Chondrocyte (in vitro differentiated cells): ENCODE data around the gene RRAS2. TPM values are rescaled to one million over a fixed set of nuclear protein-coding genes. Genes with fewer than 3 reads are reported as not detected.
"Not testable (repeated sequence)": the region's sequence is repeated elsewhere in the genome, so short reads cannot be mapped to it uniquely, and the experiment has no call there.

Source experiments
- DNase-seq: peaks from one replicate; pipeline ENCODE4 v3.0.0; 2021; ENCODE audit warnings: mixed read lengths, low spot score
- H3K27ac Mint-ChIP-seq: one replicate; pipeline ENCODE4 v1.8.0; 2021; ENCODE audit warnings: mild to moderate bottlenecking, moderate library complexity, mixed read lengths; ENCODE audit not compliant: unreplicated experiment
- H3K27me3 Mint-ChIP-seq: 2 replicates; pipeline ENCODE4 v1.8.0; 2021; ENCODE audit warnings: low read depth, mixed read lengths
- H3K36me3 Mint-ChIP-seq: 2 replicates; pipeline ENCODE4 v1.8.0; 2021; ENCODE audit warnings: low read depth, mixed read lengths
- H3K4me1 Mint-ChIP-seq: 2 replicates; pipeline ENCODE4 v1.8.0; 2021; ENCODE audit warnings: low read depth, mild to moderate bottlenecking, mixed read lengths
- H3K4me3 Mint-ChIP-seq: one replicate; pipeline ENCODE4 v1.8.0; 2021; ENCODE audit warnings: mild to moderate bottlenecking, moderate library complexity, mixed read lengths; ENCODE audit not compliant: unreplicated experiment
- H3K9me3 Mint-ChIP-seq: 2 replicates; pipeline ENCODE4 v1.8.0; 2021; ENCODE audit warnings: low read depth, mixed read lengths
- total RNA-seq: library from RNA; stranded (reverse); gene quantifications from 3 replicates; pipeline ENCODE4 v1.2.1, GENCODE V29; 2021
- TF ChIP-seq, protein P1 (sequence below): fragments of 200-600 bp; sonication (generic); IDR thresholded peaks from 2 replicates; pipeline ENCODE4 v1.5.0; 2021; ENCODE audit warnings: antibody characterized with exemption, mild to moderate bottlenecking, moderate library complexity

RRAS2 gene
- total RNA-seq, 1 donor from 2014 or later: 74.1 TPM

DNA sequence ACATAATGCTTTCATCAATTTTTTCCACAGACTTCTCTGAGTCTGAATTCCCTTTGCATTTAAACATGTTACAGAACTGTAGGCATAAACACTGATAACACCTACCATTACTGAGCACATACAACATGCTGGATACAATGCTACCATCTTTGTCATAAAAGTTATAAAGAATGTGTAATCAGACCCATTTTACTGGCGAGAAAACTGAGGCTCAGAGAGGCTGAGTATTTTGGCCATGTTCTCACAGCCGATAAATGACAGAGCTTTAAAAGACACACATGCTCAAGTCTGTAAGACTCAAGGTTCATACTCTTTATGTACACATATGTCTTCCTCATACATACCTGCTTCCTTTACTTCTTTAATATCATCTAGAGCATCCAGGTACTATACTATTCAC, 2.6 kb downstream of the RRAS2 start:
- H3K9me3 Mint-ChIP-seq: no peaks in the 10 kb centered on the region
- H3K36me3 Mint-ChIP-seq: no peaks in the 10 kb centered on the region
- H3K4me1 Mint-ChIP-seq: peaks cover 43% of the 10 kb centered on the region
- no peak for DNase-seq
- H3K27ac Mint-ChIP-seq: no peak overlapping the region
- peak overlapping the region; percentile 24 for H3K4me3 Mint-ChIP-seq
- TF ChIP-seq, protein P1, sequence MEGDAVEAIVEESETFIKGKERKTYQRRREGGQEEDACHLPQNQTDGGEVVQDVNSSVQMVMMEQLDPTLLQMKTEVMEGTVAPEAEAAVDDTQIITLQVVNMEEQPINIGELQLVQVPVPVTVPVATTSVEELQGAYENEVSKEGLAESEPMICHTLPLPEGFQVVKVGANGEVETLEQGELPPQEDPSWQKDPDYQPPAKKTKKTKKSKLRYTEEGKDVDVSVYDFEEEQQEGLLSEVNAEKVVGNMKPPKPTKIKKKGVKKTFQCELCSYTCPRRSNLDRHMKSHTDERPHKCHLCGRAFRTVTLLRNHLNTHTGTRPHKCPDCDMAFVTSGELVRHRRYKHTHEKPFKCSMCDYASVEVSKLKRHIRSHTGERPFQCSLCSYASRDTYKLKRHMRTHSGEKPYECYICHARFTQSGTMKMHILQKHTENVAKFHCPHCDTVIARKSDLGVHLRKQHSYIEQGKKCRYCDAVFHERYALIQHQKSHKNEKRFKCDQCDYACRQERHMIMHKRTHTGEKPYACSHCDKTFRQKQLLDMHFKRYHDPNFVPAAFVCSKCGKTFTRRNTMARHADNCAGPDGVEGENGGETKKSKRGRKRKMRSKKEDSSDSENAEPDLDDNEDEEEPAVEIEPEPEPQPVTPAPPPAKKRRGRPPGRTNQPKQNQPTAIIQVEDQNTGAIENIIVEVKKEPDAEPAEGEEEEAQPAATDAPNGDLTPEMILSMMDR: no peak
- no peaks in the 10 kb centered on the region for H3K27me3 Mint-ChIP-seq

DNA sequence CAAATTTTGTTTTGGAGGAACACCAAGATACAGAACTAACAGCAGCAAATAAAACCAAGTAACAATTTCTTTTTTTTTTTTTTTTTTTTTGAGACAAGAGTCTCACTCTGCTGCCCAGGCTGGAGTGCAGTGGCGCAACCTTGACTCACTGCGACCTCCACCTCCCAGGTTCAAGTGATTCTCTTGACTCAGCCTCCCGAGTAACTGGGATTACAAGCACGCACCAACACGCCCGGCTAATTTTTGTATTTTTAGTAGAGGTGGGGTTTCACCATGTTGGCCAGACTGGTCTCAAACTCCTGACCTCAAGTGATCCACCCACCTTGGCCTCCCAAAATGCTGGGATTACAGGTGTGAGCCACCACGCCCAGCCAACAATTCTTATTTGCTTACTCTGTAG, 4.4 kb downstream of the RRAS2 start:
- not testable (repeated sequence) for H3K4me3 Mint-ChIP-seq, H3K9me3 Mint-ChIP-seq, DNase-seq, H3K36me3 Mint-ChIP-seq, H3K27me3 Mint-ChIP-seq
- Mint-ChIP-seq H3K4me1 (peaks cover 45% of the 10 kb centered on the region), H3K27ac (peak overlapping the region; percentile 42)

- Mint-ChIP-seq H3K4me1 (peaks cover 33% of the 10 kb centered on the region), H3K27ac (no peak overlapping the region), H3K4me3 (no peak overlapping the region), H3K36me3 (peaks cover 7% of the 10 kb centered on the region), H3K9me3 (peaks cover 6% of the 10 kb centered on the region), H3K27me3 (no peaks in the 10 kb centered on the region)
- no peak for DNase-seq
- TF ChIP-seq, protein P1: no peak
These were observed 8.2 kb downstream of the RRAS2 start for GRCh38 chr11:14350716-14351238.

DNA sequence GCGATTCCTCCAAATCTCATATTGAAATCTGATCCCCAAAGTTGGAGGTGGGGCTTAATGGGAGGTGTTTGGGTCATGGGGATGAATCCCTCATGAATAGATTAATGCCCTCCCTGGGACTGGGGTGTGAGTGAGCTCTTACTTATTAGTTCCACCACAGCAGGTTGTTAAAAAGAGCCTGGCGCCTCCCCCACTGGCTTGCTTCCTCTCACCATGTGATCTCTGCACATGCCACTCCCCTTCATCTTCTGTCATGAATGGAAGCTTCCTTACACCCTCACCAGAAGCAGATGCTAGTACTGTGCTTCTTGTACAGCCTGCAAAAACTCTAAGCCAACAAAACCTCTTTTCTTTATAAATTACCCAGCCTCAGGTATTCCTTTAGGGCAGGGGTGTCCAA, 8.8 kb downstream of the RRAS2 start:
- H3K36me3 Mint-ChIP-seq: peaks cover 7% of the 10 kb centered on the region
- H3K4me3 Mint-ChIP-seq: no peak overlapping the region
- H3K27me3 Mint-ChIP-seq: no peaks in the 10 kb centered on the region

DNA sequence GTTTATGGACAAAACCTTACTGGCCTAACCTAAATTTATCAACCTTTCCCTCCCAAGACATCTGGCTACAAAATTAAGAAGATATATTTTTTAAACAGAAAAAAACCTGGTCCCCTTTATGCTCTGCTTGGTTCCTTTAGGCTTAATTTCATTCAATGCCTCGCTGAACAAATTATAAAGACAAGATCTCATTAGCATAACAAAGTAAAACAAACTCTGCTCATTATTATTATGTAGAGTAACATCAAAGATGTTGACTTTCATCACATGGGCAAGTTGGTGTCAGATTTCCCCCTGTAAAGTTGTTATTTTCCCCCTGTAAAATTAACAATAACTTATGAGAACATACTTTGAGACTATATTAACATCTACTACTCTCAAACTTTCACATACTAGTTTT, 11.0 kb downstream of the RRAS2 start:
- peaks cover 38% of the 10 kb centered on the region for H3K4me1 Mint-ChIP-seq
- H3K27ac Mint-ChIP-seq: no peak overlapping the region
- no peak overlapping the region for H3K4me3 Mint-ChIP-seq
- peaks cover 7% of the 10 kb centered on the region for H3K36me3 Mint-ChIP-seq
- peaks cover 13% of the 10 kb centered on the region for H3K9me3 Mint-ChIP-seq
- TF ChIP-seq, protein P1: no peak
- no peaks in the 10 kb centered on the region for H3K27me3 Mint-ChIP-seq
- no peak for DNase-seq

More for the DNA sequence above, 8.8 kb downstream of the RRAS2 start:
- TF ChIP-seq, protein P1: no peak
- H3K4me1 Mint-ChIP-seq: peaks cover 36% of the 10 kb centered on the region
- no peak overlapping the region for H3K27ac Mint-ChIP-seq
- peaks cover 10% of the 10 kb centered on the region for H3K9me3 Mint-ChIP-seq
- DNase-seq: no peak

- Mint-ChIP-seq H3K36me3 (peaks cover 7% of the 10 kb centered on the region), H3K4me3 (no peak overlapping the region), H3K27ac (no peak overlapping the region), H3K27me3 (no peaks in the 10 kb centered on the region), H3K4me1 (peaks cover 43% of the 10 kb centered on the region), H3K9me3 (peaks cover 13% of the 10 kb centered on the region)
- TF ChIP-seq, protein P1: no peak
- no peak for DNase-seq
These were observed 11.5 kb downstream of the RRAS2 start for GRCh38 chr11:14347494-14347893.
